Ascending aorta (tissue), 2 donors: Measurements from ENCODE around the gene ST7. TPM values are rescaled to one million over a fixed set of nuclear protein-coding genes. Genes with fewer than 3 reads are reported as not detected.

ENCODE experiments used
- DNase-seq, 2 donors: peaks; one replicate each; pipeline ENCODE4 v3.0.0-alpha.2; 2019; ENCODE audit warnings: low spot score in 2 of 2
- H3K27ac ChIP-seq, 2 donors: fragments of 200-600 bp; sonication (generic); one replicate each; pipeline ENCODE4 v1.5.1; 2016 to 2017; ENCODE audit warnings: mild to moderate bottlenecking in 1 of 2
- H3K27me3 ChIP-seq: fragments of 200-600 bp; sonication (generic); one replicate; pipeline ENCODE4 v1.5.1; 2017
- H3K36me3 ChIP-seq, 2 donors: fragments of 200-600 bp; sonication (generic); one replicate each; pipeline ENCODE4 v1.5.1; 2016
- H3K4me1 ChIP-seq, 2 donors: fragments of 200-600 bp; sonication (generic); one replicate each; pipeline ENCODE4 v1.5.1; 2016 to 2017; ENCODE audit warnings: mild to moderate bottlenecking in 1 of 2
- H3K4me3 ChIP-seq, 2 donors: fragments of 200-600 bp; sonication (generic); one replicate each; pipeline ENCODE4 v1.5.1; 2016 to 2017; ENCODE audit warnings: mild to moderate bottlenecking in 1 of 2
- H3K9me3 ChIP-seq, 2 donors: fragments of 200-600 bp; sonication (generic); one replicate each; pipeline ENCODE4 v1.5.1; 2016
- intact Hi-C: fragments of 100-400 bp; cut with DNase I; formaldehyde crosslinking; loops from one replicate; pipeline ENCODE4 v1.15.1; 2023
- total RNA-seq: library from RNA; depleted of rRNA; stranded (reverse); fragments of >200 nt; gene quantifications from one replicate; pipeline ENCODE4 v1.1.0, GENCODE V29; 2016
- TF ChIP-seq, protein P1 (sequence below), 3 experiments: fragments of 200-600 bp in 2 of 3; fragments of 450-650 bp in 1 of 3; sonication (generic) in 2 of 3; IDR thresholded peaks; one replicate each; pipeline ENCODE4 v1.5.1; 2016 to 2019; ENCODE audit warnings: antibody characterized with exemption in 3 of 3, mild to moderate bottlenecking in 1 of 3, moderate library complexity in 1 of 3

Gene ST7
- total RNA-seq, 1 donor from 2014 or later, result 19.2 TPM

DNA sequence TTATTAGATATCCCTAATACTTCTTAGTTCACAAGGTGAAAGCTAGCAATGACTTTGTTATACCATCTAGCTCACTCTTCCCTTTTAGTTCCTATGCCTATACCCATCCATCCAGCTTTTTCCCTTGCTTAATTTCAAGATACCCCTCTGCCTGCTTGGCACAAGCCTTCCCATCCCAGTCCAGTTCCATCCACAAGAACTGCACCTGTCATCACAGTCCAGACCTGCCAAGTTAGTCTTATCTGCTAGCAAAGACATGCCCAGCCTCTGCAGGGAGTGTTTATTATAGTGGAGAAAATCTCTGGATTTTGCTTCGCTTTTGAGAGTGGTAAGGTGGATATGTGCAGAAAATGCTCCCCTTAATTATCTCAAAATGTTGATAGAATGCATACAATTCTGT, 158.2 kb downstream of the ST7 start:
- TF ChIP-seq, protein P1, sequence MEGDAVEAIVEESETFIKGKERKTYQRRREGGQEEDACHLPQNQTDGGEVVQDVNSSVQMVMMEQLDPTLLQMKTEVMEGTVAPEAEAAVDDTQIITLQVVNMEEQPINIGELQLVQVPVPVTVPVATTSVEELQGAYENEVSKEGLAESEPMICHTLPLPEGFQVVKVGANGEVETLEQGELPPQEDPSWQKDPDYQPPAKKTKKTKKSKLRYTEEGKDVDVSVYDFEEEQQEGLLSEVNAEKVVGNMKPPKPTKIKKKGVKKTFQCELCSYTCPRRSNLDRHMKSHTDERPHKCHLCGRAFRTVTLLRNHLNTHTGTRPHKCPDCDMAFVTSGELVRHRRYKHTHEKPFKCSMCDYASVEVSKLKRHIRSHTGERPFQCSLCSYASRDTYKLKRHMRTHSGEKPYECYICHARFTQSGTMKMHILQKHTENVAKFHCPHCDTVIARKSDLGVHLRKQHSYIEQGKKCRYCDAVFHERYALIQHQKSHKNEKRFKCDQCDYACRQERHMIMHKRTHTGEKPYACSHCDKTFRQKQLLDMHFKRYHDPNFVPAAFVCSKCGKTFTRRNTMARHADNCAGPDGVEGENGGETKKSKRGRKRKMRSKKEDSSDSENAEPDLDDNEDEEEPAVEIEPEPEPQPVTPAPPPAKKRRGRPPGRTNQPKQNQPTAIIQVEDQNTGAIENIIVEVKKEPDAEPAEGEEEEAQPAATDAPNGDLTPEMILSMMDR (IDR thresholded peaks at IDR 0.05), result no peak
- Histone ChIP-seq H3K4me1 (no peaks in the 10 kb centered on the region), H3K9me3 (no peaks in the 10 kb centered on the region), H3K4me3 (no peak overlapping the region), H3K36me3 (no peaks in the 10 kb centered on the region), H3K27ac (no peak overlapping the region), H3K27me3 (no peaks in the 10 kb centered on the region)
- DNase-seq, result no peak
- intact Hi-C loops, result no loop called here

DNA sequence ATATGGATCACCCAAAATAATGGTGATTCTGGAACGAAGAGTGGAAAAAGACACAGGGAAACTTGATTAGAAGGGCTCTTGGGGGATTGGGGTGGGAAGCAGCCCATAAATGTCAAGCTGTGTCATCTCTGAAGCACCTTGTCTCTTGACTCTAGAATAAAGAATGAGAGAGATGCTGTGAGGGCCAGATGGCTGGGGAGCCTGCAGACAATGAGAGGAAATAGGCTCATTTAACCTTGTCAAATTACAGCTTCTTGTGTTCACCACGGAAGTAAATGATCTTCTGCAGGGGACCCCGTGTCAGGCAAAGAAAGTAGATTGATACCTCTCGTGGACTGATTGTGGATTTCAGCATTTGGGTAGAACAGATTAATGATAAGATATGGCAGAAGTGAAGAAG, 159.3 kb downstream of the ST7 start:
- H3K4me1 ChIP-seq, result no peaks in the 10 kb centered on the region
- no peak for DNase-seq
- TF ChIP-seq, protein P1 (IDR thresholded peaks at IDR 0.05), result no peak
- intact Hi-C loops, result no loop called here
- H3K36me3 ChIP-seq, result no peaks in the 10 kb centered on the region
- H3K27me3 ChIP-seq, result no peaks in the 10 kb centered on the region
- H3K4me3 ChIP-seq, result no peak overlapping the region
- no peaks in the 10 kb centered on the region for H3K9me3 ChIP-seq
- no peak overlapping the region for H3K27ac ChIP-seq

DNA sequence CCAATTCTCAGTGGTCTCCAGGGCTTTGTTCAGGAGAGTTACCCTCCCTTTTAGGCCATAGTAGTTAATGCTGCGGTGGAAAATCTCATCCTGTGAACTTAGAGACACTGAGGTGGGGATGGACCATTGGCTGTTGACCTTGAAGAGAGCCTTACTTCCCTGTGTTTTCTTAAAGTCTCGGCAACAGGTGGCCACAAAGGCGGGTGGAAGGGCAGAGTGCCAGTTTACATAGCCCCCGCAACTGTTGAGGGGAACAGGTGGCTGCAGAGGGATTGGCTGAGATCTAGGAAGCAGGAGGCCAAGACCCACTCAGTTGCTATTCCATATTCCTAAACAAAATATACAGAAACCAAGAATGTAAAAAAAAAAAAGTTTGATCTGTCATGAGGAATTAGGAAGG, 160.6 kb downstream of the ST7 start:
- TF ChIP-seq, protein P1 (IDR thresholded peaks at IDR 0.05), result no peak
- intact Hi-C loops, result no loop called here

DNA sequence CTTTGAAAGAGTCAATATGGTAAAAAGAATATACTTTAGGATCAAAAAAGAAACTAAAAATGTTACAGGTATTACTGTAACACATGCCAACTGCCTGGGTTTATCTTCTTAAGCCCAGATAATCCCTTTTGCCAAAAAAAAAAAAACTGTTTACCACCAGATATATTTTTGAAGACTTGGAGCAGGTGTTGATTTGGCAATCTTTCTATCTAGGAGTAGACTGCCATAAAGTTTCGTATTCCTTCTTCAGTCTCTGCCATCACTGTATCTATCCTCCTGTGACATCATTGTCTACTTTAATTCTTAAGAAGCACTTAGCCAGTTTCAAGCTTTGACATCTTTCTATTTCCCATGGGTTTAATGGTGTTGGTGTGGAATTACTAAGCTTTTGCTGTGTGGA, 161.0 kb downstream of the ST7 start:
- intact Hi-C loops, result no loop called here
- no peak overlapping the region for H3K27ac ChIP-seq
- H3K9me3 ChIP-seq, result no peaks in the 10 kb centered on the region
- no peak for DNase-seq
- H3K27me3 ChIP-seq, result no peaks in the 10 kb centered on the region
- TF ChIP-seq, protein P1 (IDR thresholded peaks at IDR 0.05), result no peak
- no peaks in the 10 kb centered on the region for H3K4me1 ChIP-seq
- no peaks in the 10 kb centered on the region for H3K36me3 ChIP-seq
- H3K4me3 ChIP-seq, result no peak overlapping the region

More for the DNA sequence above, 160.6 kb downstream of the ST7 start:
- Histone ChIP-seq H3K27me3 (no peaks in the 10 kb centered on the region), H3K36me3 (no peaks in the 10 kb centered on the region), H3K4me1 (no peaks in the 10 kb centered on the region), H3K27ac (no peak overlapping the region), H3K4me3 (no peak overlapping the region), H3K9me3 (no peaks in the 10 kb centered on the region)
- DNase-seq, result no peak

DNA sequence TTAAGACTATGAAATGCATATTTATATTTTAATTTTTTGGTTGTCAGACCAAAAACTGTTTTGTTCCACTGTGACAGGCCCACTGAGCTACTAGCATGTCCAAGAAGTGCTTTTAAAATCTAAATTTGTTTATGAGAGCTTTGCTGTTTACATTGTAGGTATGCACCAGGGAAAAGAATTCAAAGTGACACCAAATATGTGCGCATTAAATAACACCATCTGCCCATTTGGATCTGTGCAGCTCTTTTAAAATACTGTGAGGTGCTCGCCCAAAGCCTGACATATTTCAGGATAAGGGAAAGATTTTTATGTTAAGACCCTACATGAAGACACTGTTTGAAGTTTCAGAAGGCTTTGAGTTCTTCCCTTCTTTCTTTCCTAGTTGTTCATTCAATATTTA, 162.9 kb downstream of the ST7 start:
- DNase-seq, result no peak
- no peaks in the 10 kb centered on the region for H3K36me3 ChIP-seq
- no peaks in the 10 kb centered on the region for H3K9me3 ChIP-seq
- H3K27ac ChIP-seq, result no peak overlapping the region
- TF ChIP-seq, protein P1 (IDR thresholded peaks at IDR 0.05), result no peak
- intact Hi-C loops, result no loop called here
- no peaks in the 10 kb centered on the region for H3K27me3 ChIP-seq
- H3K4me3 ChIP-seq, result no peak overlapping the region
- no peaks in the 10 kb centered on the region for H3K4me1 ChIP-seq

DNA sequence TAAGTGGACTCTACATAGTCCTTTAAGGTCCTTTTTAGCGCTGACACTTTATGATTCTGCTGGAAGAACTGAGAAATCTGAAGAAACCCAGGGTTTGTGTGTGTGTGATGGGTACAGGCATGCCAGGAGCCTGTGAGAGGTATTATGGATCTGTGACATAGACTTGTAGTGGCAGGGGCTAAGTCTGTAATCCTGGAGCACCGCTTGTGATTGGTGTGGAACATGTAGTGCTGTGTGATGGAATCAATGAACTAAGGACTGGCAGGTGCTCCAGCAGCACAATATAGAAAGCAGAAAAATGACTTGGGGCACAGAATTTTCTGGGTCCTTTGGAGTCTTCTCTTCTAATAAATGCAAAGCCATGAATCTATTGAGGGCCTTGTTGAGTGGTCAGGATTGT, 163.9 kb downstream of the ST7 start:
- Histone ChIP-seq H3K4me1 (no peaks in the 10 kb centered on the region), H3K4me3 (no peak overlapping the region), H3K9me3 (no peaks in the 10 kb centered on the region), H3K27ac (no peak overlapping the region), H3K36me3 (no peaks in the 10 kb centered on the region), H3K27me3 (no peaks in the 10 kb centered on the region)
- intact Hi-C loops, result no loop called here
- TF ChIP-seq, protein P1 (IDR thresholded peaks at IDR 0.05), result no peak
- no peak for DNase-seq
